ENCODE data around the gene ARMC10. TPM values are rescaled to one million over a fixed set of nuclear protein-coding genes. Genes with fewer than 3 reads are reported as not detected.

The ARMC10 gene
- total and polyA plus RNA-seq, 2 experiments from 2014 or later: 43.4 to 48.2 TPM

GRCh38 chr7:103101543-103101942 lies 26.6 kb downstream of the ARMC10 start:
- H3K4me3 Mint-ChIP-seq: no peak overlapping the region

GRCh38 chr7:103106005-103106702 lies 31.2 kb downstream of the ARMC10 start:
- H3K27me3 Mint-ChIP-seq (ENCODE audit: insufficient read depth, low read depth, poor library complexity): no peaks in the 10 kb centered on the region
- no peak overlapping the region for H3K27ac ChIP-seq (ENCODE audit: low read depth)
- H3K9me3 Mint-ChIP-seq: no peaks in the 10 kb centered on the region; the same call in 2 of the 3 replicates
- H3K27ac Mint-ChIP-seq: peak overlapping the region; percentile 35; the same call in 1 of the 2 replicates
- ATAC-seq (peak; percentile 96), DNase-seq (ENCODE audit: low spot score) (peak; percentile 83)
- no peaks in the 10 kb centered on the region; the same call in 1 of the 2 replicates for H4K20me1 ChIP-seq (replicated peaks; ENCODE audit: insufficient read depth)
- no peaks in the 10 kb centered on the region for H3K79me2 ChIP-seq (replicated peaks; ENCODE audit: insufficient read depth)
- peaks cover 28% of the 10 kb centered on the region for H3K36me3 Mint-ChIP-seq (ENCODE audit: low read depth)
- no peaks in the 10 kb centered on the region for H3K27me3 ChIP-seq (ENCODE audit: insufficient read depth)
- H3K36me3 ChIP-seq (ENCODE audit: insufficient read depth): no peaks in the 10 kb centered on the region
- no peak overlapping the region; the same call in 2 of the 3 replicates for H3K4me3 Mint-ChIP-seq
- no peak overlapping the region for H2AFZ ChIP-seq
- no peaks in the 10 kb centered on the region for H3K9me2 ChIP-seq (ENCODE audit: insufficient read depth)
- peak overlapping the region; percentile 72 for H3K4me2 ChIP-seq
- H3K4me3 ChIP-seq: 0 out of 2 replicates have a peak overlapping the region, but pooled peaks have one; percentile 30
- peaks cover 17% of the 10 kb centered on the region for H3K4me1 Mint-ChIP-seq
- no peaks in the 10 kb centered on the region for H3F3A ChIP-seq (replicated peaks; ENCODE audit: low read depth)
- peaks cover 9% of the 10 kb centered on the region; the same call in 1 of the 2 replicates for H3K4me1 ChIP-seq (ENCODE audit: insufficient read depth)
- TF ChIP-seq, protein P1, sequence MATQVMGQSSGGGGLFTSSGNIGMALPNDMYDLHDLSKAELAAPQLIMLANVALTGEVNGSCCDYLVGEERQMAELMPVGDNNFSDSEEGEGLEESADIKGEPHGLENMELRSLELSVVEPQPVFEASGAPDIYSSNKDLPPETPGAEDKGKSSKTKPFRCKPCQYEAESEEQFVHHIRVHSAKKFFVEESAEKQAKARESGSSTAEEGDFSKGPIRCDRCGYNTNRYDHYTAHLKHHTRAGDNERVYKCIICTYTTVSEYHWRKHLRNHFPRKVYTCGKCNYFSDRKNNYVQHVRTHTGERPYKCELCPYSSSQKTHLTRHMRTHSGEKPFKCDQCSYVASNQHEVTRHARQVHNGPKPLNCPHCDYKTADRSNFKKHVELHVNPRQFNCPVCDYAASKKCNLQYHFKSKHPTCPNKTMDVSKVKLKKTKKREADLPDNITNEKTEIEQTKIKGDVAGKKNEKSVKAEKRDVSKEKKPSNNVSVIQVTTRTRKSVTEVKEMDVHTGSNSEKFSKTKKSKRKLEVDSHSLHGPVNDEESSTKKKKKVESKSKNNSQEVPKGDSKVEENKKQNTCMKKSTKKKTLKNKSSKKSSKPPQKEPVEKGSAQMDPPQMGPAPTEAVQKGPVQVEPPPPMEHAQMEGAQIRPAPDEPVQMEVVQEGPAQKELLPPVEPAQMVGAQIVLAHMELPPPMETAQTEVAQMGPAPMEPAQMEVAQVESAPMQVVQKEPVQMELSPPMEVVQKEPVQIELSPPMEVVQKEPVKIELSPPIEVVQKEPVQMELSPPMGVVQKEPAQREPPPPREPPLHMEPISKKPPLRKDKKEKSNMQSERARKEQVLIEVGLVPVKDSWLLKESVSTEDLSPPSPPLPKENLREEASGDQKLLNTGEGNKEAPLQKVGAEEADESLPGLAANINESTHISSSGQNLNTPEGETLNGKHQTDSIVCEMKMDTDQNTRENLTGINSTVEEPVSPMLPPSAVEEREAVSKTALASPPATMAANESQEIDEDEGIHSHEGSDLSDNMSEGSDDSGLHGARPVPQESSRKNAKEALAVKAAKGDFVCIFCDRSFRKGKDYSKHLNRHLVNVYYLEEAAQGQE (IDR thresholded peaks at IDR 0.05; ENCODE audit: unreplicated experiment): no peak
- TF ChIP-seq EZH2 (IDR thresholded peaks at IDR 0.05; ENCODE audit: low read depth, unreplicated experiment) (no peak), ZNF114 (CRISPR knock-in tag; IDR thresholded peaks at IDR 0.05) (no peak), CREB1 (CRISPR knock-in tag; IDR thresholded peaks at IDR 0.05; ENCODE audit: low read depth) (no peak), ZNF331 (CRISPR knock-in tag; IDR thresholded peaks at IDR 0.05; ENCODE audit: low read depth) (no peak), STAT1 (IDR thresholded peaks at IDR 0.05; ENCODE audit: unreplicated experiment) (no peak)

More at GRCh38 chr7:103101543-103101942, 26.6 kb downstream of the ARMC10 start:
- Mint-ChIP-seq H3K4me1 (peaks cover 10% of the 10 kb centered on the region), H3K36me3 (ENCODE audit: low read depth) (peaks cover 11% of the 10 kb centered on the region; the same call in 2 of the 3 replicates), H3K27me3 (ENCODE audit: insufficient read depth, low read depth, poor library complexity) (no peaks in the 10 kb centered on the region), H3K9me3 (no peaks in the 10 kb centered on the region; the same call in 2 of the 3 replicates), H3K27ac (no peak overlapping the region)
- H3K27me3 ChIP-seq (ENCODE audit: insufficient read depth): no peaks in the 10 kb centered on the region
- no peaks in the 10 kb centered on the region for H4K20me1 ChIP-seq (replicated peaks; ENCODE audit: insufficient read depth)
- H3K36me3 ChIP-seq (ENCODE audit: insufficient read depth): no peaks in the 10 kb centered on the region; the same call in 1 of the 2 replicates
- no peak for ATAC-seq
- H3K9me2 ChIP-seq (ENCODE audit: insufficient read depth): no peaks in the 10 kb centered on the region
- H2AFZ ChIP-seq: no peak overlapping the region
- H3K4me3 ChIP-seq: no peak overlapping the region
- TF ChIP-seq EZH2 (IDR thresholded peaks at IDR 0.05; ENCODE audit: low read depth, unreplicated experiment) (no peak), STAT1 (IDR thresholded peaks at IDR 0.05; ENCODE audit: unreplicated experiment) (no peak), POLR2AphosphoS5 (IDR thresholded peaks at IDR 0.05; ENCODE audit: low read depth) (no peak), CREB1 (CRISPR knock-in tag; IDR thresholded peaks at IDR 0.05; ENCODE audit: low read depth) (no peak)
- TF ChIP-seq, protein P1 (IDR thresholded peaks at IDR 0.05; ENCODE audit: unreplicated experiment): no peak
- H3F3A ChIP-seq (replicated peaks; ENCODE audit: low read depth): no peaks in the 10 kb centered on the region
- peaks cover 5% of the 10 kb centered on the region; the same call in 1 of the 2 replicates for H3K4me1 ChIP-seq (ENCODE audit: insufficient read depth)
- H3K79me2 ChIP-seq (replicated peaks; ENCODE audit: insufficient read depth): no peaks in the 10 kb centered on the region
- DNase-seq (ENCODE audit: low spot score): no peak
- H3K4me2 ChIP-seq: no peak overlapping the region
- H3K27ac ChIP-seq (ENCODE audit: low read depth): no peak overlapping the region
